HepG2 (cell line): ENCODE data around the gene ROMO1. TPM values are rescaled to one million over a fixed set of nuclear protein-coding genes. Genes with fewer than 3 reads are reported as not detected.
A peak's percentile ranks its signal among the peaks of the same experiment; 100 is the strongest.

Experiments
- AHDC1 ChIP-seq: sonication (generic); formaldehyde crosslinking; IDR thresholded peaks from 2 replicates; pipeline ENCODE4 v1.5.1; 2020; ENCODE audit warnings: mild to moderate bottlenecking, missing genetic modification reagents, borderline replicate concordance
- AKNA ChIP-seq: sonication (generic); formaldehyde crosslinking; IDR thresholded peaks from 2 replicates; pipeline ENCODE4 v1.4.0; 2020; ENCODE audit warnings: missing genetic modification reagents, borderline replicate concordance
- HOXA7 ChIP-seq: sonication (generic); formaldehyde crosslinking; IDR thresholded peaks from 2 replicates; pipeline ENCODE4 v1.8.1; 2022; ENCODE audit warnings: mild to moderate bottlenecking, missing genetic modification reagents, moderate library complexity
- MAX ChIP-seq: IDR thresholded peaks from 2 replicates; pipeline ENCODE4 v1.6.1; 2012; ENCODE audit warnings: inconsistent platforms
- MYC ChIP-seq: sonication (generic); formaldehyde crosslinking; IDR thresholded peaks from 2 replicates; pipeline ENCODE4 v1.9.0; 2021; ENCODE audit warnings: missing genetic modification reagents, borderline replicate concordance
- NFYB ChIP-seq: sonication (generic); formaldehyde crosslinking; IDR thresholded peaks from 2 replicates; pipeline ENCODE4 v1.4.0; 2020; ENCODE audit warnings: missing genetic modification reagents
- POLR2G ChIP-seq: fragments of 200-400 bp; formaldehyde crosslinking; IDR thresholded peaks from 2 replicates; pipeline ENCODE4 v1.6.1; 2018; ENCODE audit warnings: mild to moderate bottlenecking, low read depth, low read length, moderate library complexity
- XRCC5 ChIP-seq: fragments of 200-400 bp; formaldehyde crosslinking; optimal IDR thresholded peaks from 2 replicates; pipeline ENCODE3; 2017; ENCODE audit warnings: mild to moderate bottlenecking, low read length
- ZBTB33 ChIP-seq: sonication (generic); formaldehyde crosslinking; IDR thresholded peaks from 2 replicates; pipeline ENCODE4 v1.4.0; 2020; ENCODE audit warnings: missing genetic modification reagents
- ZNF251 ChIP-seq: sonication (generic); formaldehyde crosslinking; IDR thresholded peaks from 2 replicates; pipeline ENCODE4 v1.9.0; 2021; ENCODE audit warnings: mild to moderate bottlenecking, missing genetic modification reagents
- ZNF280B ChIP-seq: sonication (generic); formaldehyde crosslinking; IDR thresholded peaks from 2 replicates; pipeline ENCODE4 v1.5.0; 2020; ENCODE audit warnings: missing genetic modification reagents, mild to moderate bottlenecking, borderline replicate concordance
- ZNF367 ChIP-seq: sonication (generic); formaldehyde crosslinking; IDR thresholded peaks from 2 replicates; pipeline ENCODE4 v1.4.0; 2020; ENCODE audit warnings: missing genetic modification reagents, borderline replicate concordance
- ZNF431 ChIP-seq: sonication (generic); formaldehyde crosslinking; IDR thresholded peaks from 2 replicates; pipeline ENCODE4 v1.9.0; 2022; ENCODE audit warnings: missing genetic modification reagents, low read depth, mild to moderate bottlenecking, borderline replicate concordance
- ZNF792 ChIP-seq: IDR thresholded peaks from 2 replicates; pipeline ENCODE4 v1.6.1; 2016
- polyA plus RNA-seq, 8 experiments: library from polyadenylated mRNA; depleted of rRNA in 3 of 8; stranded (reverse) in 7 of 8; unstranded in 1 of 8; fragments of >200 nt; fragmentation: Illumina TruSeq in 4 of 8; extraction: Trizol in 4 of 8; gene quantifications; 2 replicates each; pipeline versions ENCODE4 v1.2.1 to v1.2.3, GENCODE V29; 2011 to 2016; ENCODE audit warnings: low read depth in 4 of 8, missing spikeins in 1 of 8, mixed read lengths in 1 of 8; ENCODE audit not compliant: insufficient read depth in 1 of 8
- total RNA-seq, 5 experiments: library from RNA; depleted of rRNA; stranded (reverse); fragments of >200 nt; fragmentation: Illumina TruSeq; extraction: Trizol; gene quantifications; 2 replicates each; pipeline ENCODE4 v1.2.3, GENCODE V29; 2016; ENCODE audit warnings: low read depth in 1 of 5

Gene ROMO1
- total and polyA plus RNA-seq, 2 of the 13 experiments (the other 11 are each of a cell fraction or from before 2014, with no cell fraction given), result 636 to 755 TPM

GRCh38 chr20:35731862-35732643, 32.8 kb downstream of the ROMO1 start (continued):
- TF ChIP-seq ZNF280B (CRISPR knock-in tag) (no peak), AKNA (peak; percentile 49; the same call in 1 of the 2 replicates), NFYB (no peak), MYC (CRISPR knock-in tag) (no peak), ZNF792 (CRISPR knock-in tag) (no peak), XRCC5 (no peak), POLR2G (peak; percentile 65), ZNF367 (CRISPR knock-in tag) (no peak), ZNF431 (no peak), AHDC1 (CRISPR knock-in tag) (no peak), ZNF251 (CRISPR knock-in tag) (no peak), ZBTB33 (peak; percentile 72; the same call in 1 of the 2 replicates), HOXA7 (peak; percentile 66; the same call in 1 of the 2 replicates), MAX (no peak)
